RKO (cell line): ENCODE data around the gene LTC4S.

Experiments used
- DNase-seq: peaks from one replicate; pipeline ENCODE4 v3.0.0-alpha.2; 2016; ENCODE audit warnings: low spot score

The LTC4S gene

DNA sequence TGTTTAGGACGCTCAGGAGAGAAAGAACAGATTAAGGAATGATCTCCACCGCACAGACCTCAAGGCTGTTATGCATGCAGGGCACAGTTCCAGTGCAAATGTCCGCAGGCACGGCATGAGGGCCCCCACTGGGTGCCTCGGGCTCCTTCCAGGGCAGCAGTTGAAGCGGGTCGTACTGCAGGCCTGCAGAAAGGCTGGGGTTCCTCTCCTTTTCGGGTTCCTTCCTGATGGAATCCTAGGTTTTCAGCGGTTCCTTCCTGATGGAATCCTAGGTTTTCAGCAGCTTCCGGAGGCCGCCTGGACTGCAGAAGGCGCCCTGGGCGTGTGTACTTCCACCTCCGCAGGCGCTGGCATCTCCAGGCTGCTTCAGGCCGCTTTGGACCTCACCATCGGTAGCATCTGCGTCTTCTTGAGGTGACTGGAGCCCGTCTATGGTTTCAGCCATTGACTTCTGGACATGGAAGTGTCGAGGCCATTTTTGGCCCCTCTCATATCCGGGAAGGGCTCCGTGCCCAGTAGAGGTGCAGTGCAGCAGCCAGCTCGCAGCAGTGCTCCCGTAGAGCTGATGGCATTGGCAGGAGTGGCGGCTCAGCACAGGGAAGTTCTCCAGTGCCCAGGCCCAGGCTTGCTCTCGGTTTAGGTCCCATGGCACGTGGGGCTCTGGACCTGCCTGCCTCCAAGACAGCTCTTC lies 18.5 kb downstream of the LTC4S start:
- DNase-seq = no peak

DNA sequence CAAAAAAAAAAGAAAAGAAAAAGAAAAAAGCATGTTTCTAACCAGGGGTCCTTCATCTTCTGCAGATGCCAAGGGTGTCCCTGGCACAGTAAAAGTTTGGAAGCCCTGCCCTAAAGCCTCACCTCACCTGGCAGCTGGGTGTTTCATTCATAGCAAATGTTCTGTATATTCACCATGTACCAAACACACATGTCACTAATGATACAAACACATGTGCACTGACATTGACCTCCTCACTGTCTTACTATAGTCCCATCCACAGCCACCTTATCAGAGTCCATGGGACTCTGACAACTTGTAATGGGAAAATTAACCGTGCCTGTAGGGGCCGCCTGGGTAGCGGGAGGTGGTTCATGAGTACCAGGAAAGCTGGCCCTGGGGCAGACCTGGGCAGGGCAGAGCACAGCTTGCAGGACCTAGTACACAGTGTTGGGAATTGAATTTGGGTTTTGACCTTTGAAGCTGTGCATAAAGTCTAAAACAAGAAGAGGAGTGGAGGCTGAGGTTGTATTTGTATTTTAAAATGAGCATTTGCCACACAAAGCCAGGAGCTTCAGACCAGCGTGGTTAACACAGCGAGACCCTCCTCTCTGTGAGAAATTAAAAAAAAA lies 19.3 kb downstream of the LTC4S start:
- no peak for DNase-seq

DNA sequence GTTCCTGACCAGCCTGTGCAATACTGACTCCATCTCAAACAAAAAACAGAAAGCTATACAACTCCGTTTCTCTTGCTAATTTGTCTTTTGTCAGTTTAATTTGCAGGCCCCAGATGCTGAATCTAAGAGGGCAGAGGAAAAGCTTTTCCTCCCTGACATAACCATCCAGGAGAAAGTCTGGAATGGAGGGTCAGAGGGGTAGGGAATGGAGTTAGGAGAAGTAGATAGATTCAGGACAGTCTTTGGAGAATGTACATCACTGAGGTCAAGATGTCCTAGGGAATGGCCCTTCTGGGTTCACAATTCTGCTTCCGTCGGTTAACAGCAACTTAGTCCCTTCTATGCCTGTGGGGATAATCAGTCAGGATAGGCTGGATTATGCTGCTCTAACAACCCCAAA lies 20.3 kb downstream of the LTC4S start:
- DNase-seq = no peak

DNA sequence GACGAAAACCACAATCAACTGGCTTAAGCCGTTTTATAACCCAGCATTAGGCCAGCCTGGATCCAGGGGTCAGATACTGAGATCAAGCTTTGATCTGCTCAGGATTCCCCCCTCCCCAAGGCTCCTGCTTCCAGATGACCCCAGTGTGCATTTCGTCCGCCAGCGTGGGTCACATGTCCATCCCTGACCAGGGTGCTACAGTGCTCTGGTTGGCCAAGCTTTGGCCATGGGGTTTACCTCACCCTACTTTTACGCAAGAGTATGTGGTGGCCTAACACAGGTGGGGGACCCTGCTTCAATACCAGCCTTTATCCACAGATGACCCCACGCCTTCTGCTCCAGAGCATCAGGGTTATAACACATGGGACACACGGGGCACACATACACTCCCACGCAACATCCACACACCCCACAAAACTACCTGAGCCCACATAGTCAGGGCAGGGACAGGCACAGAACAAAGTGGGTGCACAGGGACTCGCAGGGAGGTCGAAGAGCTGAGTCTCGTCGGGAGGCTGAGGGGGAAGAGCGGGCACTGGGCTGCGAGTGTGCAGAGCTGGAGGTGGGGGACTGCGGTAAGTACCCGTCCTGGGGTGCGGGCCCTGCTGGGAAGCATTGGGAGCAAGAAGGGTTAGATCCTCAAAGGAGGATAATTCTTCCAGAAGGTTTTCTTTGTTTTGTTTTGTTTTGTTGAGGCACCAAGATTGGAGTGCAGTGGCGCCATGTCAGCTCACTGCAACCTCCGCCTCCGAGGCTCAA lies 21.9 kb downstream of the LTC4S start:
- no peak for DNase-seq

DNA sequence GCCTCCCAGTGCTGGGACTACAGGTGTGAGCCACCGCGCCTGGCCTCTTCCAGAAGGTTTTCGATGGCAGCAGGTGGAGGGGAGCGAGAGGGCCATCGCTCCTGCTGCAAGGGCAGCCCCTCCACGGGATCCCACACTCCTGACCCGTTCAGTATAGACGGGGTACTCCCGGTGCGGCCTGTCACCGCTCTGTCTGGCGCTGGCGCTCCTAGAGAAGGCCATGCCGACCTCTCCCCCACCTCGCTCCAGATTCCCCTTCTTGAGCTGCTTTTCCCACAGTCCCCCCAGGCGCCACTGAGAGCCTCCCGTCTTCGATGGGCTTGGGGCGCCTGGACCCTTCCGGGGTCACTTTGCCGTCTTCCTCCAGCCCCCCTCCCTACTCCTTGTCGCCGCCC lies 22.6 kb downstream of the LTC4S start:
- DNase-seq = no peak

DNA sequence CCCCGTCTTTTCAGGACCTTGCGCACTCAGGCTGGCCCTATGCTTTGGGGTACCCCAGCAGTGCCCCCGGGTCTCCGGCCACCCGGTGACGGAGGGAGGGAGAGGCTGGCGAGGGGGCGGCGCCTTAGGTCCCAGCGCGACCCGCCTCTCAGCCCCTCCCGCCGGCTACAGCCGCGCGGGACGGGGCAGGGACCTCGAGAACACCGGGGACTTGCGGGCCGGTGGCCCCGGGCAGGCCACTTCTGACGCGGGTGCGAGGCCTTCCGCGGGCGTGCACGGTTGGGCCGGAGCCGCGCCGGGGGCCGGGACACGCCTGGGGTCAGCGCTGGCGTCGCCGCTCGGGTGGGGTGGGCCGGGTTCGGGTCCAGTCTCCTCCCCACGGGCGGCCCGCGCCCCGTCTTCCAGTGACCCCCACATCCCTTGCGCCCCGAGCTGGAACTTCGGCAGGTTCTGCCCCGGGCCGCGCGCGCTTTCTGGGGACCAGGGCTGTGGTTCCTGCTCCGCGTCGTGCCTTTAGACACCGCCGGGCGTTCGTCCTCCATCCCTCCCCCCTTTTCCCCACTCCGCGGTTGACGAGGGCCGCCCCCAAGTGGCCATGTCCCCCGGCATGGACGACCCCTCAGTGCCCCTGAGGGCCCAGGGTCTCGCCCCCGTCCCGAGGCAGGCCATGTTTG lies 23.1 kb downstream of the LTC4S start:
- DNase-seq = no peak

DNA sequence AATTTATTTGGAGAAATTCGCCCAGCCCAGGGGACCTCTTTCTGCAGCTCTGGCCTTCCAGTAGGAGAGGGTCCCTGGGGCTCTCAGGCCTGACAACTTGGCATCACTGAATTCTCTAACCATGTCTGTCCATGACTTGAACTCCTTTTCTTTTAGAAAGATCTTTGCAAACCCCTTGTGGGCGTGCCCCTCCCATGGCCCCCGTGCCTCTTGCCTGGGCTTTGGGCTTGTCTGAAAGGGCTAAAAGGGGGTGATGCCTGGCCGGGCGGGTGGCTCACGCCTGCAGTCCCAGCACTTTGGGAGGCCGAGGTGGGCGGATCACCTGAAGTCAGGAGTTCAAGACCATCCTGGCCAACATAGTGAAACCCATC lies 23.7 kb downstream of the LTC4S start:
- DNase-seq = no peak

DNA sequence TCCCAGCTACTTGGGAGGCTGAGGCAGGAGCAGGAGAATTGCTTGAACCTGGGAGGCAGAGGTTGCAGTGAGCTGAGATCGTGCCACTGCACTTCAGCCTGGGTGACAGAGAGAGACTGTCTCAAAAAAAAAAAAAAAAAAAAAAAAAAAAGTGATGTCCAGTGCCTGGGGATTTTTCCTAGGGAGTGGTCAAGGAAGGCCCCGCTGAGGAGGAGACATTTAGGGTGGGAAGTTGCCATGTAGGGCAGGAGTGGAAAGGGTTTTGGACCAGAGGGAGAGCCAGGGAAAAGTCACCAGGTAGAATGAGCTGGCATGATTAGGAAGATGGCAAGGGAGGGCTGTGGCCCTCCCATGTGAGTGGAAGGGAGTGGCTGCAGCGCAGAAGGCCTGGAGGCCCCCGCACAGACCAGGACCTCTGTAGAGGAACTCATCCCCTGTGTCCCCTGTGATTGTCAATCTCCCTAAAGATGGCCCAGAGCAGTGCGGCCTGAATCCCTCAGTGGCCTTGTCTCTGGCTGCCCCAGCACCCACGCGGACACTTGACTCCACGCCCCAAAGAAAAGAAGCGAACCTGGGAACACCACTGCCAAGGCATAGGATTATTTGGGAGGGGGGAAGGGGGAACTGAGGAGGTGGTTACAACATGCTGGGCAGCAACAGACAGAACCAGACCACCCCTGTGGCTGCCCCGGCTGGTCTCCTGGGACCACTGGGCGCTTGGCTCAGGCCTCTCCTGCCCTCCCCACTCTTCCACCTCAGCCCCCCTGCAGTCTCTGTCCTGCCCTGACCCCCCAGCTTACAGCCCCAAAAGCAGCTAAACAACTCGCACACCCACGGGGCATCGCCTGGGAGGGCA lies 24.3 kb downstream of the LTC4S start:
- no peak for DNase-seq

DNA sequence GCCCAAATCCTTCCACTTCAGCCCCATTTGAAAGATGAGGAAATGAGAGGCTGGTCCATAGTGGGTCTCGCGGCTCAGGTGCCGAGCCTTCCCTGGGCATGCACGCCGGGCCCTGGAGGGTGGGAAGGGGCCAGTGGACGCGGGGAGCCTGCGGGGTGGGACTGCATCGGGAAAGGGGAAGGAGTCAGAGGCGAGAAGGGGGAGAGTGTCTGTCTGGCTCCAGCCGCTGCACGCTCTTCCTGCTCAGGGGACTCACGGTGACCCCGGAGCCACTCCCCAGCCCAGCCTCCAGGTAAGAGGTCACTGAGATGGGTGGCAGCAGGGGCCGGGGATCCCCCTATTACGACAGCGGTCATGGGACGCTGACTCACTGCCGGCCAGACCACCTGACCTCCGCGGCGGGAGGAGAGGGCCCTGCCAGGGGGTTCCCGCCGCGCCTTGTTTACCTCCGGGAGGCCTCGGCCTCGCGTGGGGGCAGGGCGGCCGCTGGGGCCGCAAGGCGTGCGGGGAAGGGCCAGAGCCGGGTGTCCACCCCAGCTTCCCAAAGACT lies 25.0 kb downstream of the LTC4S start:
- peak; percentile 96 for DNase-seq

DNA sequence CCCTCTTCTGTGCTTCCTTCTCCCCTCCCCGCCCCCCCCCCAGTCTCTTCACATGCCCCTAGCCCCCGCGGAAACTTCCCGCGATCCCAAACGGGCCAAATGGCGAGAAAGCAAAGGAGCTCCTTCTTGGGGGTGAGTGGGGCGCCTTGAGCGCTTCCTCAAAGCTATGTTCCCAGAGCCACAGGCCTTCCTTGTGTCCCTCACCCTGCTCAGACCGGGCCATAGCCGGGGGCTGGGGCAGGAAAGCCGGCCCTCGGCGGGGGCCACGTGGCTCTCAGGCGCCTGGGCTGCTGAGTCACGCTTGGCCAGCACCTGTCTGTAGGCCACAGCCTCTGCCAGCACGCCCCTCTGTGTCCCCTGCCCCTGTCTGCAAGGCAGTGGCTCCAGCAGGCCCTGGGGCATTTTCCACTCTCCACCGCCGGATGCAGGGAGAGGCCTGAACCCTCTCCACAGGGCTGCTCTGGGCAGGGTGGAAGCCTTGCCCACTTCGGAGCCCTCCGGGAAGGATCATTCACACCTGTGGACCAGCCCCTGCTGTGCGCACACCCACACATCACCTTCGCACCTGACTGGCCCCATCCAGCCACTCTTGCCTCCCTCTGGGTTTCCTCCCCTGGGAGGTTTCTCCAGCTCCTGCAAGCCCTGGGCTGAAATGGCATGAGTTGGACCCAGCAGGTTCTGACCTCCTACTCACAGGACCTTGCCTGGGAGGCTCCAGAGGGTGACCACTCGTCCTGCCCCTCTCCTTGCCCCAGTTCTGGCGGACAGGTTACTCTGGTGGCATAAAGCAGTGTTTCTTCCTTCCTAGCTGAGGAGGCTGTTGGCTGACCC lies 25.7 kb downstream of the LTC4S start:
- DNase-seq = peak; percentile 89

DNA sequence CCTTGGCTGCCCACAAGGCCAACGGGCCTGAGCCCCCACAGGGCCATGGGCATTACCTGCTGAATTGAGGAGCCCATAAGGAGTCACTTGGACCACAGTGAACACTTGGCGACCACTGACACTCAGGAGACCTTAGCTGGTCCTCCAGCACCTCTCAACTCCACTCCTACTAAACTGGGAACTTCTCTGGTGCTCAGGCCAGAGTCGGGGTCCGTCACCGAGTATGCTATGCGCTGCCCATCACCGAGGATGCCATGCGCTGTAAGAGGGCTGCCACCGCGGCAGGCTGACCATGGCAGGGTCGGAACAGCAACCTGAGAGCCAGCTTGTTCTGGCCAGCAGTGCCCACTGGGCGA lies 26.3 kb downstream of the LTC4S start:
- peak; percentile 57 for DNase-seq

DNA sequence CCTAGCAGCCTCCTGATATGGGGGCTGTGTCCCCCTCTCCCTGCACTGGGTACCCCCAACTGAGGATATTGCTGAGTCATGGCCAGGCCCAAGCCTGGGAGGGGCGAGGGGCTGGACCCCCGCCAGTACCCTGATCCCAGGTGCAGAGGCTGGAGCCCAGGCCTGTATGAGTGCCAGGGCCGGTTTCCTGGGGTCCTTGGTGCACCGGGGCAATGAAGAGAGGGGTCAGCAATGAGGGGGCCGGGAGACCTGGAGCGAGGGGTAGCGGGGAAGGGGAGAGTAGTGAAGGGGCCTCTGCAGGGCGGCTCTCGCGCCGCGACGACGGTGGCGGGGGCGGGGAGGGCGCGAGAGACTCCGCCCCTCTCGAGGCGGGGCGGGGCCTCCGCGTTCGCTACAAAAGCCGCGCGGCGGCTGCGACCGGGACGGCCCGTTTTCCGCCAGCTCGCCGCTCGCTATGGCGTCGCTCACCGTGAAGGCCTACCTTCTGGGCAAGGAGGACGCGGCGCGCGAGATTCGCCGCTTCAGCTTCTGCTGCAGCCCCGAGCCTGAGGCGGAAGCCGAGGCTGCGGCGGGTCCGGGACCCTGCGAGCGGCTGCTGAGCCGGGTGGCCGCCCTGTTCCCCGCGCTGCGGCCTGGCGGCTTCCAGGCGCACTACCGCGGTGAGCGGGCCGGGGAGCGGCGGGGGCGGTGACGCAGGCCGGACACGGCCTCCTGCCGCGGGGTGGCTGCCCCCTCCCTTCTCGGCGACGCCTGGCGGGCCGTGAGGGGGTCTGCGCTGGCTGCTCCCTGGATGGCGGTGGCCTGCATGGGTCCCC lies 26.9 kb downstream of the LTC4S start, which contains the start of gene SQSTM1:
TSS of gene SQSTM1 (plus strand) at position 423 of the 815 bp plus-strand sequence. CDS start at position 455, 32 bp downstream.
- DNase-seq = peak; percentile 76

DNA sequence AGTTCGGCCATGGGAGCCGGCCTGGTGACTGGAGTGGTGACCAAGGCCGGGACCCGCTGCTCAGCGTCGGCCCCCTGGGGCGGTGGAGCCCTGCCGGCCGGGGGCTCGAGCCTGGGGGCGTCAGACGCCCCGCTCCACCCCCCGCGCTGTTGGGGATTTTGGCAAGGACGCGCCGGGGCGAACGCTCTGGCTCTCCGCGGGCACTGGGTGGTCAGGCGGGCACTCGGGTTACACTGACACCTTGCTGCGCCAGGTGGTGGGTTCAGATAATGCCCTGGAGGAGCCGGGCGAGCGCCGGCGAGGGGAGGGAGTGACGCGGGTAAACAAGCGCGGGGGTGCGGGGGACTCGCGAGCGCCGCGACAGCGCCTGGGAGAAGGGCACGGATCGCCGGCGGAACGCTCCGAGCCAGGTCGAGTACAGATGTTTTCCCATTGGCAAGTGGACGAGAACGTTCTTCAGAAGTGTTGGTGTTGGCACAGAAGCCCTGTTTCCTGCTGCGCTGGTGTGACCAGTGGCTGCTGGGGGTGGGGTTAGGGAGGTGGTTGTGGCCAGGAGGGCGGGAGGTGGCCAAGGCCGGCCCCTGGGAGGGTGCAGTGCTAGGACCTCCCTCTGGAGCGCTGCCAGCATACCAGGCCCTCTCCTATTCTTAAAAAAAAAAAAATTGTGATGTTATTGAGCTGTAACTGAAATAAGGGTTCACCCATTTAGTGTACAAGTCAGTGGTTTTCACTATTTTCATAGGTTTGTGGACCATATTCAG lies 27.7 kb downstream of the LTC4S start:
- peak; percentile 92 for DNase-seq

DNA sequence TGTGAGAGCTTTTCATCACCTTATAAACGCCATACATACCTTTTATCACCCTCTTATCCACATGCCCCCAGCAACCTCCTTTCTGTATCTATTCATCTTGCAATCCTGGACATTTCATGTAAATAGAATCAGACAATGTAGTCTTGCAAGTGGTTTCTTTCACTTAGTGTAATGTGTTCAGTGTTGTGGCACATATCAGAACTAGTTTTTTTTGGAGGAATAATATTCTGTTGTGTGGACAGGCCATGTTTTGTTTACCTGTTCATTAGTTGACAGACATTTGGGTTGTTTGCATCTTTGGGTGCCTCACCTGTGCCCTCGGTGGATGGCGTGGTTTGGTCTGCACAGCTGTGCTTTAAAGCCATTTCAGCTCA lies 28.3 kb downstream of the LTC4S start:
- DNase-seq = no peak

DNA sequence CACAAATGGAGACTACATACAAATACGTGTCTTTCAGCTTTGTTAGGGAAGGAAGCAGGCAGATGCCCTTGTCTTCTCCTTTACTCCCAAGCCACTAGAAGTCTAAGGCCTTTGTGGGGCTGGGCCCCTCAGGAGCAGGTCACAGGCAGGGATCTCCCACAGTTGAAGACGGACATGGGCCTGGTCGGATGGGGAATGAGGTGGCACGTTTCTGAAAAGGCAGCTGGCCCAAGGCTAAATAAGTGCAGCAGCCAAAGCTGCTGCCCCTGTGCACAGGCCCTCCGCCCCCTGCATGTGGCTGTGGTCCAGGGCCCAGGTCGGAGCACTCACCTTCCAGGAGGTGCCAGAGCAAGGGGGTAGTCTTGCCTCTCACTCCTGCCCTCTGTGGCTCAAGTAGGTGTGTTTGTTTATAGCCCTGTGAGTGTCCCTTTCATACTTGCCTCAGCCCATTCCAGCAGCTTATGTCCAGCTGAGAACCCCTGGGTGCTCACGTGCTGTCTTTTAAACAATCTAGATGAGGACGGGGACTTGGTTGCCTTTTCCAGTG lies 28.7 kb downstream of the LTC4S start:
- no peak for DNase-seq

DNA sequence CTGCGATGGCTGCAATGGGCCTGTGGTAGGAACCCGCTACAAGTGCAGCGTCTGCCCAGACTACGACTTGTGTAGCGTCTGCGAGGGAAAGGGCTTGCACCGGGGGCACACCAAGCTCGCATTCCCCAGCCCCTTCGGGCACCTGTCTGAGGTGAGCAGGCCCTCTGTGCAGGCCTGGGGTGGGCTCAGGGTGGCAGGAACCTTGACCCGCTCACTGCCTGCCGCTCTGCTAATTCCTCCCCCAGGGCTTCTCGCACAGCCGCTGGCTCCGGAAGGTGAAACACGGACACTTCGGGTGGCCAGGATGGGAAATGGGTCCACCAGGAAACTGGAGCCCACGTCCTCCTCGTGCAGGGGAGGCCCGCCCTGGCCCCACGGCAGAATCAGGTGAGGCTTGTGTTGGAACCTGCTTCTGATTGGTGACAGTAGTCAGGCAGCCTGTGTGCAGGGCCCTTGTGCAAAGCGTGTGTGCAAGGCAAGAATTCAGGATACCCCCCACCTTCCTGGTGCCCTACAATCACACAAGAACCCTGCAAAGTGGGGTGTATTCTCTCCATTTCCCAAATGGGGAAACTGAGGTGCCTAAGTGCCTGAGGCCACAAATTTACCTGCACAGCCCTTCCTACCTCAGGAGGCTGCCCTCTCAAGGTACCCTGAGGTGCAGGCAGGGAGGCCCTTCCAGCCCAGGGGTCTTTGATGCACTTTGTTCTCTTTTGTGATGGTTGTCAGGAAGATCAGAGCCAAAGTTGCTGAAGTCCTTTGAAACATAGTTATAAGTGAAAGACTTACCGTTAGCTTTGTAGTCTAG lies 30.4 kb downstream of the LTC4S start:
- no peak for DNase-seq

DNA sequence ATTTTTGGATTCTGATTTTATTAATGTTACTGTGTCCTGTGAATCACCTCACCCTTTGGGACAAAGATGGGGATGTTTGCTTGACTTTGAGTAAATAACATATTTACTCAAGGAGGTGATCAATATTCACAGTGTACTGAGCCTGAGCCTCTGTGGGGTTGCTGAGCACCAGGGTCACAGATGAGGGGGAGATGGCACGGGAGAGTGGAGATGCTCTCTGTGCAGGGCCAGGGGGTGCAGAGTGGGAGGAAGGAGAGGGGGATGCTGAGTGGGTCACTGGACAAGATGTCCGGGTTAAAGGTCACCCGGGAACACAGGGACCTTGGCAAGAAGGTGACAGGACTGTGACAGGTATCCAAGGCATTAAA lies 30.9 kb downstream of the LTC4S start:
- DNase-seq = no peak

DNA sequence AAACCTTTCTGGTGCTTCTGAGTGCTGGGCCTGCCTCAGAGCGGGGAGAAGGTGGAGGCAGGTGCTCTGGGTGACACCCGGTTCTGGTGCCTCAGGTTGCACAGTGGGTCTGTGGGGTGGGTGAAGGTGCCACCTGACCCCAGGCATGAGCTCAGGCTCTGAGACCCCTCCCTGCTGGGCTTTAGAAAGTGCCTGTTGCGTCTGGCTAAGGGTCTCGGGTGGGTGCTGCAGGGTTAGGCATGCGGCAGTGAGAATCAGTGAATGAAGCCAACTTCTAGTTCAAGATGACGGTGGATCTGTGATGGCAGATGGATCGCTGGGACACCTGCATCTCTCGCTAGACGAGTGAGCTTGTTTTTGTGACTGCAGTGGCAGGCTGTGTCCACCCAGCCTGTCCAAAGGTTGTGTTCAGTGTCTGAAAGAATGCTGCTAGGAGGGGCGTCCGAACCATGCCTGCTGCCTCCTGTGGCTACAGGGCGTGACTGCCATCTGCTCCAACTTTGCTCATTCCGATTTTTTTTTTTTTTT lies 31.9 kb downstream of the LTC4S start:
- DNase-seq = no peak
